ENCODE data around the gene RUBCN. TPM values are rescaled to one million over a fixed set of nuclear protein-coding genes. Genes with fewer than 3 reads are reported as not detected.
"Not testable (repeated sequence)": the region's sequence is repeated elsewhere in the genome, so short reads cannot be mapped to it uniquely, and the experiment has no call there.

Gene RUBCN
- total RNA-seq, 1 donor from 2014 or later, result 46.1 TPM

- not testable (repeated sequence) for H3K27ac Mint-ChIP-seq (ENCODE audit: unreplicated experiment); H3K4me3 Mint-ChIP-seq (ENCODE audit: unreplicated experiment); H3K9me3 Mint-ChIP-seq (ENCODE audit: unreplicated experiment); H3K36me3 Mint-ChIP-seq (ENCODE audit: unreplicated experiment); H3K4me1 Mint-ChIP-seq (ENCODE audit: low read depth, unreplicated experiment); DNase-seq; H3K27me3 Mint-ChIP-seq (ENCODE audit: unreplicated experiment)
Measured at GRCh38 chr3:197661234-197661834, 75.4 kb downstream of the RUBCN start.

DNA sequence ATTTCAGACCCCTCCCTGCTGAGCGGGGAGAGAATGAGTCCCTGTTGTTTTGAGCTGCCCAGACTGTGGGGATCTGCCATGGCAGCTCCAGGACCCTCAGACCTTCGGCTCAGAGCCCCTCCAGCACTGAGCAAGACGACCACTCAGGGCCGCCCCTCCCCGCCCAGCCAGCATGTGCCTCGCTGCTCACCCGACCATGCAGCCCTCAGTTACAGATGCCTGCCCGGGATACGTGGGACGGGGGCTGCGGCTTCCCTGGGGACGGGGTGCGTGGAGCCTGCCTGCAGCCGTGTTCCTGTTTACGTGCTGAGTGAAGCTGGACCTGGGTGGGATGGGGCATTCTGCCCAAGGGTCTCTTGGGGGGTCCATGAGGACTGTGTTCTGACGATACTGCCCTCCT lies 77.0 kb downstream of the RUBCN start:
- not testable (repeated sequence) for H3K9me3 Mint-ChIP-seq (ENCODE audit: unreplicated experiment); H3K27ac Mint-ChIP-seq (ENCODE audit: unreplicated experiment); DNase-seq; H3K36me3 Mint-ChIP-seq (ENCODE audit: unreplicated experiment); H3K27me3 Mint-ChIP-seq (ENCODE audit: unreplicated experiment); H3K4me1 Mint-ChIP-seq (ENCODE audit: low read depth, unreplicated experiment); H3K4me3 Mint-ChIP-seq (ENCODE audit: unreplicated experiment)

DNA sequence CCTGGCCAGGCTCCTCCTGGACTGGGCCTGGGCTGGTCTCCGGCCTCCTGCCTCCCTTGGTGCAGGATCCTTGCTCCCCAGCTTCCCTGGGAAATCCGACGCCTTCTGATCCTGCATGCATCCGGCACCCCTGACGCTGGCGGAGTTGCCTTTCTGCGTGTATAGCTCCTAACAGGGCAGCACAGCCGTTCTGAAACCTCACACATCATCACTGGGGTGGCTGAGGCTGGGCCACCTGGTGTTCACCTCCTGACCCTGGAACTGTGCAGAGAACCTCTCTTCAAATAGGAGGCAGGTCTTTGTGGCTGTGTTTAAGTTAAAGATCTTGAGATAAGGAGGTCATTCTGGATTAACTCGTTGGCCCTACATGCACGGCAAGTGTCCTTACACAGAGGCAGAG lies 77.6 kb downstream of the RUBCN start:
- not testable (repeated sequence) for H3K4me1 Mint-ChIP-seq (ENCODE audit: low read depth, unreplicated experiment); H3K9me3 Mint-ChIP-seq (ENCODE audit: unreplicated experiment); H3K27me3 Mint-ChIP-seq (ENCODE audit: unreplicated experiment); H3K27ac Mint-ChIP-seq (ENCODE audit: unreplicated experiment); H3K36me3 Mint-ChIP-seq (ENCODE audit: unreplicated experiment); DNase-seq; H3K4me3 Mint-ChIP-seq (ENCODE audit: unreplicated experiment)

- not testable (repeated sequence) for H3K27ac Mint-ChIP-seq (ENCODE audit: unreplicated experiment); H3K36me3 Mint-ChIP-seq (ENCODE audit: unreplicated experiment); H3K9me3 Mint-ChIP-seq (ENCODE audit: unreplicated experiment); H3K27me3 Mint-ChIP-seq (ENCODE audit: unreplicated experiment); H3K4me3 Mint-ChIP-seq (ENCODE audit: unreplicated experiment); DNase-seq; H3K4me1 Mint-ChIP-seq (ENCODE audit: low read depth, unreplicated experiment)
Measured at GRCh38 chr3:197658706-197659105, 78.0 kb downstream of the RUBCN start.

GRCh38 chr3:197657541-197658292 lies 79.0 kb downstream of the RUBCN start:
- not testable (repeated sequence) for H3K4me1 Mint-ChIP-seq (ENCODE audit: low read depth, unreplicated experiment); H3K27ac Mint-ChIP-seq (ENCODE audit: unreplicated experiment); H3K4me3 Mint-ChIP-seq (ENCODE audit: unreplicated experiment); DNase-seq; H3K27me3 Mint-ChIP-seq (ENCODE audit: unreplicated experiment); H3K9me3 Mint-ChIP-seq (ENCODE audit: unreplicated experiment); H3K36me3 Mint-ChIP-seq (ENCODE audit: unreplicated experiment)

DNA sequence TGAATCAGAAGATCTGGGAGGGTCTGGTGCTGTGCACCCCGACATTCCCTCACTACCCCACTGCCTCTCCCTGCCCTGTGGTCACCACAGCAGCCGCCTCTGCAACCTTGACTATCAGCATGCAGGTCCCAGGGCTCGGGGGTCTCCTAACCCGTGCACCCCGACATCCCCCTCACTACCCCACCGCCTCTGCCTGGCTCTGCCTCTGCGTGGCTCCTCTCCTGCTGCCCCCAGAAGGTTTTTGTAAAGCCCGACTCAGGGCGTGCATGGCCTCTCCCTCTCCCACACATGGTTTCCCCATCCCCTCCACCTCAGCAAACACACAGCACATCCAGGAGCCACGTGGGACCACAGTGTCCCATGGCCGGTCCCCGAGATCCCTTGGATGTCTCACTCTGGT lies 79.7 kb downstream of the RUBCN start:
- H3K36me3 Mint-ChIP-seq (ENCODE audit: unreplicated experiment); H3K4me1 Mint-ChIP-seq (ENCODE audit: low read depth, unreplicated experiment); H3K9me3 Mint-ChIP-seq (ENCODE audit: unreplicated experiment); DNase-seq; H3K4me3 Mint-ChIP-seq (ENCODE audit: unreplicated experiment); H3K27ac Mint-ChIP-seq (ENCODE audit: unreplicated experiment); H3K27me3 Mint-ChIP-seq (ENCODE audit: unreplicated experiment): not testable (repeated sequence)

GRCh38 chr3:197656129-197656528 lies 80.6 kb downstream of the RUBCN start:
- H3K9me3 Mint-ChIP-seq (ENCODE audit: unreplicated experiment); H3K27me3 Mint-ChIP-seq (ENCODE audit: unreplicated experiment); H3K27ac Mint-ChIP-seq (ENCODE audit: unreplicated experiment); DNase-seq; H3K36me3 Mint-ChIP-seq (ENCODE audit: unreplicated experiment); H3K4me1 Mint-ChIP-seq (ENCODE audit: low read depth, unreplicated experiment): not testable (repeated sequence)
- peak overlapping the region; percentile 30 for H3K4me3 Mint-ChIP-seq (ENCODE audit: unreplicated experiment)

DNA sequence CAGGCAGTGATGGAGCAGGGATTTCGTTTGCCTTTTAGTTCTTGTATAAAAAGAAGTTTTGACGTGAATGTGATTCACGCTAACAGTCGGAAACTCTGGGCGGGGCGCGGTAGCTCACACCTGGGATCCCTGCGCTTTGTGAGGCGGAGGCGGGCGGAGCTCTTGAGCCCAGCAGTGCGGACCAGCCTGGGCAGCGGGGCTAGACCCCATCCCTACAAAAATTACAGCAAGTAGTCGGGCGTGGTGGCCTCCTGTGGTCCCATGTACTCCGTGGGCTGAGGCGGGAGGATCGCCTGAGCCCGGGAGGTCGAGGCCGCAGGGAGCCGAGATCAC lies 81.7 kb downstream of the RUBCN start:
- not testable (repeated sequence) for H3K27me3 Mint-ChIP-seq (ENCODE audit: unreplicated experiment); H3K4me1 Mint-ChIP-seq (ENCODE audit: low read depth, unreplicated experiment); H3K9me3 Mint-ChIP-seq (ENCODE audit: unreplicated experiment); H3K36me3 Mint-ChIP-seq (ENCODE audit: unreplicated experiment); H3K4me3 Mint-ChIP-seq (ENCODE audit: unreplicated experiment); H3K27ac Mint-ChIP-seq (ENCODE audit: unreplicated experiment); DNase-seq

DNA sequence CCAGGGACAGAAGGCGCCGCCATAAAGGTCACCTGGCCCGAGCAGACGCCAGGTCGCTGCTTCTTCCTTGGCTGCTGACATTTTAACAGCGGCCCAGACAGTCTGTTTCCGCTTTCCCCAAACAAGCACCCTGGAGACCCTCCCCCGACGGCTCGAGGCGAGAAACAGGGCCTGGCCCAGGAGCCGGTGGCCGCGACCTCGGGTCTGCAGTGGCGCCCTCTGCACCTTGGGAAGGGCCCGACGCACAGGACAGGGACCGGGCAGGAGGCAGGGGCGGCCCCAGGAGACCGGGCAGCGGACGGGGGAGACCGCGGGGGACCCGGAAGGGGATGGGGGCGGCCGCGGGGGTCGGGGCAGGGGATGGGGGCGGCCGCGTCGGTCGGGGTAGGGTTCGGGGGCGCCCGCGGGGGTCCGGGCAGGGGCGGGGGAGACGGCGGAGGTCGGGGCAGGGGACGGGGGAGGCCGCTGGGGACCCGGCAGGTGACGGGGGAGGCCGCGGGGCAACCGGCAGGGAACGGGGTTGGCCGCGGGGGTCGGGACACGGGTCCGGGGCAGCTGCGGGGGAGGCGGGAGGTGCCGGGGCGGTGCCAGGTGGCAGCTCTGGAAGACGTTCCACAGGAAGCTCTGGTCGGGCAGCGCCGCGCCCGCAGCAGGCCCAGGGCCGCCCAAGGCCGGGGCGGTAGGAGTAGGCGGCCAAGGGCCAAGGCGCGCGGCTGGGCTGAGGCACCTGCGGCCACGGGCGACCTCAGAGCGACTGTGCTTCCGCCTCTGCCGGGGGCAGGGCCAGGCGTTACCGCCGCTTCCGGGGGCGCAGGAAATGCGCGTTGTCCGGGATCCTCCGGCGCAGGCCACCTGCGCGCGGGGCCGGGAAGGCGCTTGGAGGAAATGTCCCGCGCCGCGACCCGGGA lies 82.4 kb downstream of the RUBCN start:
- not testable (repeated sequence) for H3K4me1 Mint-ChIP-seq (ENCODE audit: low read depth, unreplicated experiment); H3K27ac Mint-ChIP-seq (ENCODE audit: unreplicated experiment); H3K36me3 Mint-ChIP-seq (ENCODE audit: unreplicated experiment); H3K9me3 Mint-ChIP-seq (ENCODE audit: unreplicated experiment); H3K4me3 Mint-ChIP-seq (ENCODE audit: unreplicated experiment); H3K27me3 Mint-ChIP-seq (ENCODE audit: unreplicated experiment)
- peak; percentile 65 for DNase-seq

- not testable (repeated sequence) for H3K27me3 Mint-ChIP-seq (ENCODE audit: unreplicated experiment); H3K4me1 Mint-ChIP-seq (ENCODE audit: low read depth, unreplicated experiment); H3K27ac Mint-ChIP-seq (ENCODE audit: unreplicated experiment); H3K9me3 Mint-ChIP-seq (ENCODE audit: unreplicated experiment); H3K4me3 Mint-ChIP-seq (ENCODE audit: unreplicated experiment); DNase-seq; H3K36me3 Mint-ChIP-seq (ENCODE audit: unreplicated experiment)
Measured at GRCh38 chr3:197652860-197653259, 83.8 kb downstream of the RUBCN start.

DNA sequence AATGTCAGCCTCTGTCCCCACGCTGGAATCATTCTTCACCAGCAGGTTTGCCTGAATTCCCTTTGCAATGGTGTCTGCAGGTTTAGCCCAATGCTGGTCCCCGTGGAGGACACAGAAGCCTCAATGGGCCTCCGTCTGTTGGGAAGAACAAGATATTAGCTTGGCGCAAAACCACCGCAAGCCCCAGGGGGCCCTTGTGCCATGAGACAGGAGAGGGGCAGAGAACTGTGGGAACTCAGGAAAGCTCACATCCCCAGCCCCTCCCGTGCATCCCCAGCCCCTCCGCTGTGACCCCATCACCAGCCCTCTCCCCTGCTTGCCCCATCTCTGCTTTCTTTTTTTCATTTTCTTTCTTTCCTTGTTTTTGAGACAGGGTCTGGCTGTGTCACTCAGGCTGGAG lies 89.1 kb downstream of the RUBCN start:
- H3K9me3 Mint-ChIP-seq (ENCODE audit: unreplicated experiment); H3K27me3 Mint-ChIP-seq (ENCODE audit: unreplicated experiment); H3K4me1 Mint-ChIP-seq (ENCODE audit: low read depth, unreplicated experiment); DNase-seq; H3K27ac Mint-ChIP-seq (ENCODE audit: unreplicated experiment); H3K4me3 Mint-ChIP-seq (ENCODE audit: unreplicated experiment); H3K36me3 Mint-ChIP-seq (ENCODE audit: unreplicated experiment): not testable (repeated sequence)

DNA sequence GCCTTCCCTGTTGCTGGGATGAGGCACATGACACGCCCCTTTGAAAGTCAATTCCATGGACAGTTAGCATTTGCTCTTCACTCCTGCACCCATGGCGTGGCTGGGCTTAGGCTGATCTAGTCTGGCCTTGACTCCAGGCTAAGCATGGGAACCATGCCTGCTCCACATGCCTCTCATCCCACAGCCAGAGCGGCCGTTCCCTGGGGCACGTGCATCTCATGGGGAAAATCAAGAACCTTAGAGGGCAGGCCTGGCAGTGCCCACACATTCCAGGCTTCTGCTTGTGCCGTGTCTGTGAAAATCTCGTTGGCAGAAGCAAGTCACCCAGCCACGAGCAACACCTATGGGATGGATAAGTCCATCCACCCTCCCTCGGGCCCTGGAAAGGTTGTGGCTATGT lies 89.5 kb downstream of the RUBCN start:
- H3K4me3 Mint-ChIP-seq (ENCODE audit: unreplicated experiment); H3K36me3 Mint-ChIP-seq (ENCODE audit: unreplicated experiment); H3K27me3 Mint-ChIP-seq (ENCODE audit: unreplicated experiment); H3K4me1 Mint-ChIP-seq (ENCODE audit: low read depth, unreplicated experiment); DNase-seq; H3K27ac Mint-ChIP-seq (ENCODE audit: unreplicated experiment); H3K9me3 Mint-ChIP-seq (ENCODE audit: unreplicated experiment): not testable (repeated sequence)
